Measurements from ENCODE around the gene PKMYT1. TPM values are rescaled to one million over a fixed set of nuclear protein-coding genes. Genes with fewer than 3 reads are reported as not detected.

The PKMYT1 gene
- total and polyA plus RNA-seq, 2 experiments from 2014 or later: 90.9 to 100 TPM

DNA sequence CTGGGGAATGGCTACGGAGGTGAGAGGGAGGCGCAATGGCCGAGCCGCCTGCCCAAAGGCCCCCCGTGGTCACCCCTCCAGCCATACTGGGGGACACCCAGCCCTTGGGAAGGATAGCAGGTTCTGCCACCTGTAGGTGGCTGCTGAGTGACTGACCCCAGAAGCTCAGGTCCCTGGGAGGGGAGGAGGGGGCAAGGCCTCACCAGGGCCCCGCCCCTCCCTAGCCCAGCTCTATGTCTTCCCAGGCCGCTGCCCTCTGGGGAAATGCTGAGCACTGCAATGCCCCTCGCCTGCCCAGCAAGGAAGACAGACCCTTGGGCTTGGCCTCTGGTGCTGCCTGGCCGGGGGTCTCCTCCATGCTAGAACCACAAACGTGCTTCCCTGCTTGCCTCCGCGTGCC, 21.1 kb upstream of the PKMYT1 start:
- H3K27ac Mint-ChIP-seq: no peak overlapping the region; the same call in 1 of the 2 replicates
- Histone ChIP-seq H3K4me1 (ENCODE audit: insufficient read depth) (peaks cover 11% of the 10 kb centered on the region), H3F3A (replicated peaks; ENCODE audit: low read depth) (no peaks in the 10 kb centered on the region; the same call in 1 of the 2 replicates), H3K27me3 (ENCODE audit: insufficient read depth) (no peaks in the 10 kb centered on the region), H4K20me1 (replicated peaks; ENCODE audit: insufficient read depth) (no peaks in the 10 kb centered on the region), H3K9me2 (ENCODE audit: insufficient read depth) (no peaks in the 10 kb centered on the region), H3K4me2 (no peak overlapping the region), H2AFZ (no peak overlapping the region), H3K36me3 (ENCODE audit: insufficient read depth) (no peaks in the 10 kb centered on the region), H3K27ac (ENCODE audit: low read depth) (no peak overlapping the region), H3K4me3 (no peak overlapping the region), H3K79me2 (replicated peaks; ENCODE audit: insufficient read depth) (no peaks in the 10 kb centered on the region)
- H3K36me3 Mint-ChIP-seq (ENCODE audit: low read depth): peaks cover 5% of the 10 kb centered on the region
- peaks cover 16% of the 10 kb centered on the region; the same call in 2 of the 3 replicates for H3K4me1 Mint-ChIP-seq
- H3K27me3 Mint-ChIP-seq (ENCODE audit: insufficient read depth, low read depth, poor library complexity): peaks cover 5% of the 10 kb centered on the region
- TF ChIP-seq, protein P1, sequence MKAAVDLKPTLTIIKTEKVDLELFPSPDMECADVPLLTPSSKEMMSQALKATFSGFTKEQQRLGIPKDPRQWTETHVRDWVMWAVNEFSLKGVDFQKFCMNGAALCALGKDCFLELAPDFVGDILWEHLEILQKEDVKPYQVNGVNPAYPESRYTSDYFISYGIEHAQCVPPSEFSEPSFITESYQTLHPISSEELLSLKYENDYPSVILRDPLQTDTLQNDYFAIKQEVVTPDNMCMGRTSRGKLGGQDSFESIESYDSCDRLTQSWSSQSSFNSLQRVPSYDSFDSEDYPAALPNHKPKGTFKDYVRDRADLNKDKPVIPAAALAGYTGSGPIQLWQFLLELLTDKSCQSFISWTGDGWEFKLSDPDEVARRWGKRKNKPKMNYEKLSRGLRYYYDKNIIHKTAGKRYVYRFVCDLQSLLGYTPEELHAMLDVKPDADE (IDR thresholded peaks at IDR 0.05): no peak
- TF ChIP-seq, protein P2, sequence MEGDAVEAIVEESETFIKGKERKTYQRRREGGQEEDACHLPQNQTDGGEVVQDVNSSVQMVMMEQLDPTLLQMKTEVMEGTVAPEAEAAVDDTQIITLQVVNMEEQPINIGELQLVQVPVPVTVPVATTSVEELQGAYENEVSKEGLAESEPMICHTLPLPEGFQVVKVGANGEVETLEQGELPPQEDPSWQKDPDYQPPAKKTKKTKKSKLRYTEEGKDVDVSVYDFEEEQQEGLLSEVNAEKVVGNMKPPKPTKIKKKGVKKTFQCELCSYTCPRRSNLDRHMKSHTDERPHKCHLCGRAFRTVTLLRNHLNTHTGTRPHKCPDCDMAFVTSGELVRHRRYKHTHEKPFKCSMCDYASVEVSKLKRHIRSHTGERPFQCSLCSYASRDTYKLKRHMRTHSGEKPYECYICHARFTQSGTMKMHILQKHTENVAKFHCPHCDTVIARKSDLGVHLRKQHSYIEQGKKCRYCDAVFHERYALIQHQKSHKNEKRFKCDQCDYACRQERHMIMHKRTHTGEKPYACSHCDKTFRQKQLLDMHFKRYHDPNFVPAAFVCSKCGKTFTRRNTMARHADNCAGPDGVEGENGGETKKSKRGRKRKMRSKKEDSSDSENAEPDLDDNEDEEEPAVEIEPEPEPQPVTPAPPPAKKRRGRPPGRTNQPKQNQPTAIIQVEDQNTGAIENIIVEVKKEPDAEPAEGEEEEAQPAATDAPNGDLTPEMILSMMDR (conservative IDR thresholded peaks at IDR 0.05; ENCODE audit: low read depth in 2 of 2): 0 out of 4 replicates have a peak, but pooled peaks of 1 of the 2 experiments have one; percentile 11
- H3K9me3 Mint-ChIP-seq: no peaks in the 10 kb centered on the region
- DNase-seq (ENCODE audit: low spot score) (peak; percentile 69), ATAC-seq (peak; percentile 13)
- H3K4me3 Mint-ChIP-seq: no peak overlapping the region

DNA sequence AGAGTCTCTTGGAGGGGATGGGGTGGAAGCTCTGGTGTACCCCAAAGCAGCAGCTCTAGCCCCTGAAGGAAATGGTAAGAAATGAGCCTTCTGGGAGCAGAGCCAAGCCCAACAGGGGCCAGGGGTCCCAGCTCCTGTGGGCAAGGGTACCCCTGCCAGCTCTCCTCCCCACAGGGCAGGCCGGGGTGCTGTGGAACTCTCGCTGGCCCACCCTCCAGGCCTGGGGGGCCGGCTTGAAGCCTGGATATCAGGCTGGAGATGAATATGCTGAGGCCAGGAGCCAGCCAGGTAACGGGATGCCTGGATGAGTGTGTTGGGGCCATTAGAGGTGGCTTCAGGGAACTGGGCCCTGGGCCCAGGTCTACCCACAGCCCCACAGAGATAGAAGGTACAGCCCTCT, 20.3 kb upstream of the PKMYT1 start:
- ATAC-seq: no peak
- Mint-ChIP-seq H3K27ac (no peak overlapping the region), H3K4me1 (peaks cover 12% of the 10 kb centered on the region; the same call in 2 of the 3 replicates), H3K9me3 (no peaks in the 10 kb centered on the region), H3K27me3 (ENCODE audit: insufficient read depth, low read depth, poor library complexity) (peaks cover 5% of the 10 kb centered on the region), H3K4me3 (no peak overlapping the region), H3K36me3 (ENCODE audit: low read depth) (peaks cover 4% of the 10 kb centered on the region; the same call in 1 of the 3 replicates)
- no peaks in the 10 kb centered on the region for H3K79me2 ChIP-seq (replicated peaks; ENCODE audit: insufficient read depth)
- H3K9me2 ChIP-seq (ENCODE audit: insufficient read depth): no peaks in the 10 kb centered on the region
- no peak for DNase-seq (ENCODE audit: low spot score)
- no peak overlapping the region for H3K4me2 ChIP-seq
- no peak overlapping the region for H3K27ac ChIP-seq (ENCODE audit: low read depth)
- peaks cover 8% of the 10 kb centered on the region for H3K4me1 ChIP-seq (ENCODE audit: insufficient read depth)
- no peaks in the 10 kb centered on the region for H3K27me3 ChIP-seq (ENCODE audit: insufficient read depth)
- no peak overlapping the region for H3K4me3 ChIP-seq
- no peaks in the 10 kb centered on the region; the same call in 1 of the 2 replicates for H3F3A ChIP-seq (replicated peaks; ENCODE audit: low read depth)
- no peak overlapping the region for H2AFZ ChIP-seq
- no peaks in the 10 kb centered on the region for H3K36me3 ChIP-seq (ENCODE audit: insufficient read depth)
- no peaks in the 10 kb centered on the region for H4K20me1 ChIP-seq (replicated peaks; ENCODE audit: insufficient read depth)
- TF ChIP-seq POLR2AphosphoS5 (IDR thresholded peaks at IDR 0.05; ENCODE audit: low read depth): no peak
- no peak for TF ChIP-seq ZNF114 (CRISPR knock-in tag; IDR thresholded peaks at IDR 0.05)
- no peak for TF ChIP-seq EZH2 (IDR thresholded peaks at IDR 0.05; ENCODE audit: low read depth, unreplicated experiment)
- no peak for TF ChIP-seq JUNB (IDR thresholded peaks at IDR 0.05; ENCODE audit: unreplicated experiment)
- TF ChIP-seq, protein P2 (conservative IDR thresholded peaks at IDR 0.05; ENCODE audit: low read depth in 2 of 2): no peak
- TF ChIP-seq ZNF331 (CRISPR knock-in tag; IDR thresholded peaks at IDR 0.05; ENCODE audit: low read depth): no peak
- no peak for TF ChIP-seq CREB1 (CRISPR knock-in tag; IDR thresholded peaks at IDR 0.05; ENCODE audit: low read depth)
- TF ChIP-seq, protein P3, sequence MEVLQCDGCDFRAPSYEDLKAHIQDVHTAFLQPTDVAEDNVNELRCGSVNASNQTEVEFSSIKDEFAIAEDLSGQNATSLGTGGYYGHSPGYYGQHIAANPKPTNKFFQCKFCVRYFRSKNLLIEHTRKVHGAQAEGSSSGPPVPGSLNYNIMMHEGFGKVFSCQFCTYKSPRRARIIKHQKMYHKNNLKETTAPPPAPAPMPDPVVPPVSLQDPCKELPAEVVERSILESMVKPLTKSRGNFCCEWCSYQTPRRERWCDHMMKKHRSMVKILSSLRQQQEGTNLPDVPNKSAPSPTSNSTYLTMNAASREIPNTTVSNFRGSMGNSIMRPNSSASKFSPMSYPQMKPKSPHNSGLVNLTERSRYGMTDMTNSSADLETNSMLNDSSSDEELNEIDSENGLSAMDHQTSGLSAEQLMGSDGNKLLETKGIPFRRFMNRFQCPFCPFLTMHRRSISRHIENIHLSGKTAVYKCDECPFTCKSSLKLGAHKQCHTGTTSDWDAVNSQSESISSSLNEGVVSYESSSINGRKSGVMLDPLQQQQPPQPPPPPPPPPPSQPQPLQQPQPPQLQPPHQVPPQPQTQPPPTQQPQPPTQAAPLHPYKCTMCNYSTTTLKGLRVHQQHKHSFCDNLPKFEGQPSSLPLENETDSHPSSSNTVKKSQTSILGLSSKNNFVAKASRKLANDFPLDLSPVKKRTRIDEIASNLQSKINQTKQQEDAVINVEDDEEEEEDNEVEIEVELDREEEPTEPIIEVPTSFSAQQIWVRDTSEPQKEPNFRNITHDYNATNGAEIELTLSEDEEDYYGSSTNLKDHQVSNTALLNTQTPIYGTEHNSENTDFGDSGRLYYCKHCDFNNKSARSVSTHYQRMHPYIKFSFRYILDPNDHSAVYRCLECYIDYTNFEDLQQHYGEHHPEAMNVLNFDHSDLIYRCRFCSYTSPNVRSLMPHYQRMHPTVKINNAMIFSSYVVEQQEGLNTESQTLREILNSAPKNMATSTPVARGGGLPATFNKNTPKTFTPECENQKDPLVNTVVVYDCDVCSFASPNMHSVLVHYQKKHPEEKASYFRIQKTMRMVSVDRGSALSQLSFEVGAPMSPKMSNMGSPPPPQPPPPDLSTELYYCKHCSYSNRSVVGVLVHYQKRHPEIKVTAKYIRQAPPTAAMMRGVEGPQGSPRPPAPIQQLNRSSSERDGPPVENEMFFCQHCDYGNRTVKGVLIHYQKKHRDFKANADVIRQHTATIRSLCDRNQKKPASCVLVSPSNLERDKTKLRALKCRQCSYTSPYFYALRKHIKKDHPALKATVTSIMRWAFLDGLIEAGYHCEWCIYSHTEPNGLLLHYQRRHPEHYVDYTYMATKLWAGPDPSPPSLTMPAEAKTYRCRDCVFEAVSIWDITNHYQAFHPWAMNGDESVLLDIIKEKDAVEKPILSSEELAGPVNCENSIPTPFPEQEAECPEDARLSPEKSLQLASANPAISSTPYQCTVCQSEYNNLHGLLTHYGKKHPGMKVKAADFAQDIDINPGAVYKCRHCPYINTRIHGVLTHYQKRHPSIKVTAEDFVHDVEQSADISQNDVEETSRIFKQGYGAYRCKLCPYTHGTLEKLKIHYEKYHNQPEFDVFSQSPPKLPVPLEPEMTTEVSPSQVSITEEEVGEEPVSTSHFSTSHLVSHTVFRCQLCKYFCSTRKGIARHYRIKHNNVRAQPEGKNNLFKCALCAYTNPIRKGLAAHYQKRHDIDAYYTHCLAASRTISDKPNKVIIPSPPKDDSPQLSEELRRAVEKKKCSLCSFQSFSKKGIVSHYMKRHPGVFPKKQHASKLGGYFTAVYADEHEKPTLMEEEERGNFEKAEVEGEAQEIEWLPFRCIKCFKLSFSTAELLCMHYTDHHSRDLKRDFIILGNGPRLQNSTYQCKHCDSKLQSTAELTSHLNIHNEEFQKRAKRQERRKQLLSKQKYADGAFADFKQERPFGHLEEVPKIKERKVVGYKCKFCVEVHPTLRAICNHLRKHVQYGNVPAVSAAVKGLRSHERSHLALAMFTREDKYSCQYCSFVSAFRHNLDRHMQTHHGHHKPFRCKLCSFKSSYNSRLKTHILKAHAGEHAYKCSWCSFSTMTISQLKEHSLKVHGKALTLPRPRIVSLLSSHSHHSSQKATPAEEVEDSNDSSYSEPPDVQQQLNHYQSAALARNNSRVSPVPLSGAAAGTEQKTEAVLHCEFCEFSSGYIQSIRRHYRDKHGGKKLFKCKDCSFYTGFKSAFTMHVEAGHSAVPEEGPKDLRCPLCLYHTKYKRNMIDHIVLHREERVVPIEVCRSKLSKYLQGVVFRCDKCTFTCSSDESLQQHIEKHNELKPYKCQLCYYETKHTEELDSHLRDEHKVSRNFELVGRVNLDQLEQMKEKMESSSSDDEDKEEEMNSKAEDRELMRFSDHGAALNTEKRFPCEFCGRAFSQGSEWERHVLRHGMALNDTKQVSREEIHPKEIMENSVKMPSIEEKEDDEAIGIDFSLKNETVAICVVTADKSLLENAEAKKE (CRISPR knock-in tag; IDR thresholded peaks at IDR 0.05): no peak
- TF ChIP-seq NANOG (IDR thresholded peaks at IDR 0.05; ENCODE audit: borderline replicate concordance): no peak

All from GM23338 (cell line).